22Rv1 (cell line): ENCODE results near the gene PLOD2.

Experiments used
- CTCF ChIP-seq: fragments of 450-650 bp; IDR thresholded peaks from 2 replicates; pipeline ENCODE4 v1.5.1; 2017; ENCODE audit warnings: mild to moderate bottlenecking
- ZFX ChIP-seq: fragments of 450-650 bp; IDR thresholded peaks from 2 replicates; pipeline ENCODE4 v1.6.1; 2017; ENCODE audit warnings: antibody characterized with exemption, borderline replicate concordance

DNA sequence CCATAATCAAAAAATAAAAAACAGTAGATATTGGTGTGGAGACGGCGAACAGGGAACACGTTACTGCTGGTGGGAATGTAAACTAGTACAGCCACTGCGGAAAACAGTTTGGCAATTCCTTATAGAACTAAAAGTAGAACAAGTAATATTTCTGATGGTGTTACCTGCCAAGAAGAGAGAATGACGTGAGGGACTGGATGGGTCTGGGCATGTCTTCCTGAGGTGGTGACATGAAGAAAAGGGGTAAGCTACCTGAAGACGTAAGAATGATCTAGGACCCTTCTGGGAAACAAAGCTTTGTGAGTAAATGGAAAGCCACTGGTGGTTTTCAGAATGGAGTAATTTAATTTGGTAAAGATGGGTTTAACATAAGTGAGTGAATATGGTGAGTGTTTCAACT, 19.4 kb upstream of the PLOD2 start:
- TF ChIP-seq ZFX: no peak
- TF ChIP-seq CTCF: no peak
